GM13977 (cell line): Measurements from ENCODE around the gene ITGA2B.

Experiments
- DNase-seq: peaks from one replicate; pipeline ENCODE4 v3.0.0; 2012; ENCODE audit warnings: low spot score
- CTCF ChIP-seq: IDR thresholded peaks from 2 replicates; pipeline ENCODE4 v1.5.1; 2012; ENCODE audit warnings: mild to moderate bottlenecking, control low read depth; ENCODE audit not compliant: insufficient read depth; ENCODE audit errors: extremely low read depth, missing control alignments
- in situ Hi-C: fragments of 300-500 bp; cut with MboI; formaldehyde crosslinking; loops from one replicate; pipeline ENCODE4 v1.12.0; 2022; ENCODE audit warnings: low sequenced_read_pairs, low pct_unique_long_range_greater_than_20kb, mixed read lengths, inconsistent platforms; ENCODE audit not compliant: unreplicated experiment

The ITGA2B gene

GRCh38 chr17:44389281-44389680 lies at the start of gene ITGA2B:
Gene ITGA2B (minus strand): TSS chr17:44389649. CDS start chr17:44389473, 176 bp downstream.
- in situ Hi-C loops, result no loop called here
- no peak for DNase-seq
- TF ChIP-seq CTCF, result no peak

GRCh38 chr17:44439168-44439567 lies 49.7 kb upstream of the ITGA2B start:
- no peak for DNase-seq
- in situ Hi-C loops, result no loop called here

GRCh38 chr17:44438636-44439035 lies 49.2 kb upstream of the ITGA2B start:
- no peak for DNase-seq
- TF ChIP-seq CTCF, result no peak
- in situ Hi-C loops, result no loop called here

More at GRCh38 chr17:44439168-44439567, 49.7 kb upstream of the ITGA2B start:
- TF ChIP-seq CTCF, result no peak

- no peak for DNase-seq
- in situ Hi-C loops, result no loop called here
- no peak for TF ChIP-seq CTCF
Measured at GRCh38 chr17:44436336-44436735, 46.9 kb upstream of the ITGA2B start.

GRCh38 chr17:44432254-44433157 lies 43.1 kb upstream of the ITGA2B start:
- in situ Hi-C loops, result no loop called here
- TF ChIP-seq CTCF, result no peak
- DNase-seq, result no peak

GRCh38 chr17:44424828-44425461 lies 35.5 kb upstream of the ITGA2B start:
- DNase-seq, result no peak
- no peak for TF ChIP-seq CTCF
- in situ Hi-C loops, result no loop called here
